ENCODE data around the gene LAMC2. TPM values are rescaled to one million over a fixed set of nuclear protein-coding genes. Genes with fewer than 3 reads are reported as not detected.

The LAMC2 gene
- total RNA-seq, 1 donor, result 3.3 TPM

- Histone ChIP-seq H3K4me3 (ENCODE audit: insufficient read depth, low read length) (no peak overlapping the region), H3K79me2 (ENCODE audit: insufficient read depth, low read length) (no peaks in the 10 kb centered on the region), H3K27ac (ENCODE audit: low read depth, low read length) (peak overlapping the region; percentile 82), H4K20me1 (ENCODE audit: insufficient read depth, low read length) (no peaks in the 10 kb centered on the region), H3K36me3 (ENCODE audit: insufficient read depth, low read length) (no peaks in the 10 kb centered on the region), H3K9me3 (ENCODE audit: low read depth, low read length) (no peaks in the 10 kb centered on the region), H3K4me2 (ENCODE audit: insufficient read depth, low read length) (peak overlapping the region; percentile 33), H3K27me3 (ENCODE audit: insufficient read depth, low read length) (no peaks in the 10 kb centered on the region), H3K4me1 (ENCODE audit: insufficient read depth, low read length) (peaks cover 18% of the 10 kb centered on the region), H2AFZ (ENCODE audit: low read length) (no peak overlapping the region)
- no peak for TF ChIP-seq CTCF (IDR thresholded peaks at IDR 0.05; ENCODE audit: extremely low read depth, low read depth, low read length)
- peak; percentile 92 for DNase-seq (ENCODE audit: insufficient read length, low spot score, missing footprints)
Observed at GRCh38 chr1:183191833-183192232, 5.8 kb downstream of the LAMC2 start.

GRCh38 chr1:183193963-183194525, 8.0 kb downstream of the LAMC2 start:
- no peak overlapping the region for H3K4me2 ChIP-seq (ENCODE audit: insufficient read depth, low read length)
- no peaks in the 10 kb centered on the region for H3K27me3 ChIP-seq (ENCODE audit: insufficient read depth, low read length)
- no peaks in the 10 kb centered on the region for H3K9me3 ChIP-seq (ENCODE audit: low read depth, low read length)
- H3K36me3 ChIP-seq (ENCODE audit: insufficient read depth, low read length), result no peaks in the 10 kb centered on the region
- H3K4me1 ChIP-seq (ENCODE audit: insufficient read depth, low read length), result peaks cover 22% of the 10 kb centered on the region
- TF ChIP-seq CTCF (IDR thresholded peaks at IDR 0.05; ENCODE audit: extremely low read depth, low read depth, low read length), result no peak
- H4K20me1 ChIP-seq (ENCODE audit: insufficient read depth, low read length), result no peaks in the 10 kb centered on the region
- H2AFZ ChIP-seq (ENCODE audit: low read length), result no peak overlapping the region
- DNase-seq (ENCODE audit: insufficient read length, low spot score, missing footprints), result no peak
- no peaks in the 10 kb centered on the region for H3K79me2 ChIP-seq (ENCODE audit: insufficient read depth, low read length)
- H3K4me3 ChIP-seq (ENCODE audit: insufficient read depth, low read length), result no peak overlapping the region
- H3K27ac ChIP-seq (ENCODE audit: low read depth, low read length), result peak overlapping the region; percentile 73

- Histone ChIP-seq H3K36me3 (ENCODE audit: insufficient read depth, low read length) (no peaks in the 10 kb centered on the region), H3K27ac (ENCODE audit: low read depth, low read length) (peak overlapping the region; percentile 73), H2AFZ (ENCODE audit: low read length) (no peak overlapping the region), H3K4me1 (ENCODE audit: insufficient read depth, low read length) (peaks cover 22% of the 10 kb centered on the region), H3K9me3 (ENCODE audit: low read depth, low read length) (no peaks in the 10 kb centered on the region), H3K4me2 (ENCODE audit: insufficient read depth, low read length) (peak overlapping the region; percentile 38), H3K4me3 (ENCODE audit: insufficient read depth, low read length) (no peak overlapping the region), H3K27me3 (ENCODE audit: insufficient read depth, low read length) (no peaks in the 10 kb centered on the region), H3K79me2 (ENCODE audit: insufficient read depth, low read length) (no peaks in the 10 kb centered on the region), H4K20me1 (ENCODE audit: insufficient read depth, low read length) (no peaks in the 10 kb centered on the region)
- DNase-seq (ENCODE audit: insufficient read length, low spot score, missing footprints), result no peak
- no peak for TF ChIP-seq CTCF (IDR thresholded peaks at IDR 0.05; ENCODE audit: extremely low read depth, low read depth, low read length)
Observed at GRCh38 chr1:183194527-183195141, 8.6 kb downstream of the LAMC2 start.

GRCh38 chr1:183195142-183195574, 9.1 kb downstream of the LAMC2 start:
- DNase-seq (ENCODE audit: insufficient read length, low spot score, missing footprints), result peak; percentile 87
- no peak for TF ChIP-seq CTCF (IDR thresholded peaks at IDR 0.05; ENCODE audit: extremely low read depth, low read depth, low read length)
- no peak overlapping the region for H3K4me3 ChIP-seq (ENCODE audit: insufficient read depth, low read length)
- peak overlapping the region; percentile 53 for H2AFZ ChIP-seq (ENCODE audit: low read length)
- no peaks in the 10 kb centered on the region for H3K9me3 ChIP-seq (ENCODE audit: low read depth, low read length)
- peak overlapping the region; percentile 73 for H3K27ac ChIP-seq (ENCODE audit: low read depth, low read length)
- no peaks in the 10 kb centered on the region for H3K79me2 ChIP-seq (ENCODE audit: insufficient read depth, low read length)
- no peaks in the 10 kb centered on the region for H4K20me1 ChIP-seq (ENCODE audit: insufficient read depth, low read length)
- H3K36me3 ChIP-seq (ENCODE audit: insufficient read depth, low read length), result no peaks in the 10 kb centered on the region
- peak overlapping the region; percentile 38 for H3K4me2 ChIP-seq (ENCODE audit: insufficient read depth, low read length)
- H3K27me3 ChIP-seq (ENCODE audit: insufficient read depth, low read length), result no peaks in the 10 kb centered on the region
- peaks cover 22% of the 10 kb centered on the region for H3K4me1 ChIP-seq (ENCODE audit: insufficient read depth, low read length)

All from osteoblast (primary cell).